Measurements from ENCODE around the gene KDELR1. TPM values are rescaled to one million over a fixed set of nuclear protein-coding genes. Genes with fewer than 3 reads are reported as not detected.

Gene KDELR1
- total and polyA plus RNA-seq, 9 of the 15 experiments (the other 6 are each of a cell fraction or from before 2014, with no cell fraction given), result 6.1 to 165 (median 58.5) TPM

GRCh38 chr19:48391100-48392005 lies at the start of gene KDELR1 (continued):
- TF ChIP-seq E2F3 (CRISPR knock-in tag; IDR thresholded peaks at IDR 0.05) (no peak), ZNF280B (CRISPR knock-in tag; IDR thresholded peaks at IDR 0.05) (no peak), TCF7L2 (IDR thresholded peaks at IDR 0.05; ENCODE audit: low read depth, low read length) (no peak), GABPA (tag; conservative IDR thresholded peaks at IDR 0.05; ENCODE audit: low read depth) (peak; percentile 46), POLR2AphosphoS2 (IDR thresholded peaks at IDR 0.05; ENCODE audit: low read length) (no peak), GTF2F1 (IDR thresholded peaks at IDR 0.05; ENCODE audit: low read depth, low read length) (no peak), NFATC3 (IDR thresholded peaks at IDR 0.05) (no peak), EP300 (IDR thresholded peaks at IDR 0.05; ENCODE audit: low read length) (no peak), FOXK1 (CRISPR knock-in tag; IDR thresholded peaks at IDR 0.05; ENCODE audit: borderline replicate concordance) (no peak), ZKSCAN1 (IDR thresholded peaks at IDR 0.05; ENCODE audit: low read depth, low read length) (no peak), OTX1 (CRISPR knock-in tag; IDR thresholded peaks at IDR 0.05) (no peak), HNRNPH1 (optimal IDR thresholded peaks at IDR 0.05; ENCODE audit: low read depth, low read length) (no peak), TSHZ1 (CRISPR knock-in tag; IDR thresholded peaks at IDR 0.05) (no peak), PCBP1 (IDR thresholded peaks at IDR 0.05; ENCODE audit: low read depth, low read length, poor library complexity, severe bottlenecking) (no peak), ZNF778 (CRISPR knock-in tag; IDR thresholded peaks at IDR 0.05) (no peak), PML (IDR thresholded peaks at IDR 0.05; ENCODE audit: low read length) (peak; percentile 29; the same call in 1 of the 2 replicates), FOXP1 (CRISPR knock-in tag; IDR thresholded peaks at IDR 0.05) (no peak; the same call in 1 of the 2 replicates), XRCC3 (IDR thresholded peaks at IDR 0.05) (no peak), RFX7 (CRISPR knock-in tag; IDR thresholded peaks at IDR 0.05) (no peak), PHF20 (IDR thresholded peaks at IDR 0.05; ENCODE audit: partially characterized antibody) (no peak), ZZZ3 (IDR thresholded peaks at IDR 0.05) (no peak), ZKSCAN8 (CRISPR knock-in tag; IDR thresholded peaks at IDR 0.05) (no peak), HOMEZ (CRISPR knock-in tag; IDR thresholded peaks at IDR 0.05) (no peak), RUNX1 (IDR thresholded peaks at IDR 0.05; ENCODE audit: low read depth) (no peak)

Data from K562 (cell line).